HG02678 (cell line): ENCODE measurements around the gene ACSS3.
"Not testable (repeated sequence)": the region's sequence is repeated elsewhere in the genome, so short reads cannot be mapped to it uniquely, and the experiment has no call there.

Experiments used
- ATAC-seq: cut with Tn5 transposase; IDR thresholded peaks from one replicate; pipeline ENCODE4 v1.9.1; 2021; ENCODE audit warnings: mild to moderate bottlenecking, moderate library complexity; ENCODE audit not compliant: unreplicated experiment

The ACSS3 gene

GRCh38 chr12:81092053-81092452 lies 14.2 kb downstream of the ACSS3 start:
- no peak for ATAC-seq

GRCh38 chr12:81094718-81095360 lies 17.0 kb downstream of the ACSS3 start:
- ATAC-seq, result no peak

GRCh38 chr12:81095501-81096232 lies 17.8 kb downstream of the ACSS3 start:
- no peak for ATAC-seq

- no peak for ATAC-seq
These were observed 27.8 kb downstream of the ACSS3 start for GRCh38 chr12:81105687-81106086.

- ATAC-seq, result no peak
These were observed 36.3 kb downstream of the ACSS3 start for GRCh38 chr12:81114226-81114625.

- not testable (repeated sequence) for ATAC-seq
These were observed 41.2 kb downstream of the ACSS3 start for GRCh38 chr12:81119069-81119468.

- ATAC-seq, result no peak
These were observed 43.1 kb downstream of the ACSS3 start for GRCh38 chr12:81120961-81121360.

GRCh38 chr12:81123611-81124010 lies 45.7 kb downstream of the ACSS3 start:
- no peak for ATAC-seq

- ATAC-seq, result no peak
These were observed 47.8 kb downstream of the ACSS3 start for GRCh38 chr12:81125691-81126090.

- ATAC-seq, result peak; percentile 94
These were observed 51.2 kb downstream of the ACSS3 start for GRCh38 chr12:81128930-81129554.

- ATAC-seq, result no peak
These were observed 58.6 kb downstream of the ACSS3 start for GRCh38 chr12:81136519-81136918.

- no peak for ATAC-seq
These were observed 59.9 kb downstream of the ACSS3 start for GRCh38 chr12:81137801-81138200.

- ATAC-seq, result no peak
These were observed 63.3 kb downstream of the ACSS3 start for GRCh38 chr12:81141217-81141616.

GRCh38 chr12:81143057-81143456 lies 65.2 kb downstream of the ACSS3 start:
- no peak for ATAC-seq

- ATAC-seq, result no peak
These were observed 68.6 kb downstream of the ACSS3 start for GRCh38 chr12:81146228-81147225.

GRCh38 chr12:81147292-81147919 lies 69.5 kb downstream of the ACSS3 start:
- no peak for ATAC-seq

GRCh38 chr12:81150382-81150781 lies 72.5 kb downstream of the ACSS3 start:
- ATAC-seq, result no peak

- ATAC-seq, result no peak
These were observed 82.0 kb downstream of the ACSS3 start for GRCh38 chr12:81159856-81160255.

- ATAC-seq, result no peak
These were observed 83.8 kb downstream of the ACSS3 start for GRCh38 chr12:81161680-81162079.

- ATAC-seq, result no peak
These were observed 84.7 kb downstream of the ACSS3 start for GRCh38 chr12:81162391-81163136.
